Raji (cell line): ENCODE measurements around the gene OLIG1.

Experiments used
- POLR2A ChIP-seq: IDR thresholded peaks from 2 replicates; pipeline ENCODE4 v1.6.1; 2011; ENCODE audit warnings: low read depth, low read length, control low read depth; ENCODE audit not compliant: insufficient read depth

The OLIG1 gene

DNA sequence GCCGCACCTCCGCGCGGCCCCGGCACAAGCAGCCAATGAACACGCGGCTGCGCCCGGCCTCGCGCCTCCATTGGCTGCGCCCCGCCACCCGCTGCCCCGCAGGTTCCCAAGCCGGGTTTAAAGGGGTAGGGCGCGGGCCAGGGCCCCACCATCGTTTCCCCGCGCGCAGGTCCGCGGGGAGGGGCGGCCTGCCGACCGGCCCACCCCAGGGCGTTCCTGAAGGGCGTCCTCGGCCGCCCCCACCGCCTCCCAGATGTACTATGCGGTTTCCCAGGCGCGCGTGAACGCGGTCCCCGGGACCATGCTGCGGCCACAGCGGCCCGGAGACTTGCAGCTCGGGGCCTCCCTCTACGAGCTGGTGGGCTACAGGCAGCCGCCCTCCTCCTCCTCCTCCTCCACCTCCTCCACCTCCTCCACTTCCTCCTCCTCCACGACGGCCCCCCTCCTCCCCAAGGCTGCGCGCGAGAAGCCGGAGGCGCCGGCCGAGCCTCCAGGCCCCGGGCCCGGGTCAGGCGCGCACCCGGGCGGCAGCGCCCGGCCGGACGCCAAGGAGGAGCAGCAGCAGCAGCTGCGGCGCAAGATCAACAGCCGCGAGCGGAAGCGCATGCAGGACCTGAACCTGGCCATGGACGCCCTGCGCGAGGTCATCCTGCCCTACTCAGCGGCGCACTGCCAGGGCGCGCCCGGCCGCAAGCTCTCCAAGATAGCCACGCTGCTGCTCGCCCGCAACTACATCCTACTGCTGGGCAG lies at the start of gene OLIG1:
TSS of gene OLIG1 (plus strand) at position 148 of the 750 bp plus-strand sequence. CDS start at position 254, 106 bp downstream.
- TF ChIP-seq POLR2A: no peak

GRCh38 chr21:33020558-33021100 lies 49.3 kb upstream of the OLIG1 start:
- no peak for TF ChIP-seq POLR2A

GRCh38 chr21:33021150-33021549 lies 48.8 kb upstream of the OLIG1 start:
- TF ChIP-seq POLR2A: no peak

- TF ChIP-seq POLR2A: no peak
Observed at GRCh38 chr21:33021667-33022066, 48.3 kb upstream of the OLIG1 start.

DNA sequence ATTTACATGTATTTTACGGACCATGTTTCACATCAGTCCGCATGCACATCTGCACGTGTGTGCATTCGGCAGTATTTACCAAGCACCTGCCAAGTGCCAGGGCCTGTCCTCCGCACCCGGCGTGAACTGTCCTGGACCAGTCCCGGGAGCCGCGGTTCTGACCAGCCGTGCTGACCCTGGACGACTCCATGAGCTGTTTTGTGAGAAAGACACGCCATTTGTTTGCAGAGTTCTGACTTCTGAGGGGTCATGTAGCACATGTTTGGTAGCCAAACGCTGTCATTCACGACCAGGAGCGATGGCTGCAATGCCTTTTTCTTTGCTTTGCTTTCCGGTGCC lies 47.5 kb upstream of the OLIG1 start:
- TF ChIP-seq POLR2A: no peak

DNA sequence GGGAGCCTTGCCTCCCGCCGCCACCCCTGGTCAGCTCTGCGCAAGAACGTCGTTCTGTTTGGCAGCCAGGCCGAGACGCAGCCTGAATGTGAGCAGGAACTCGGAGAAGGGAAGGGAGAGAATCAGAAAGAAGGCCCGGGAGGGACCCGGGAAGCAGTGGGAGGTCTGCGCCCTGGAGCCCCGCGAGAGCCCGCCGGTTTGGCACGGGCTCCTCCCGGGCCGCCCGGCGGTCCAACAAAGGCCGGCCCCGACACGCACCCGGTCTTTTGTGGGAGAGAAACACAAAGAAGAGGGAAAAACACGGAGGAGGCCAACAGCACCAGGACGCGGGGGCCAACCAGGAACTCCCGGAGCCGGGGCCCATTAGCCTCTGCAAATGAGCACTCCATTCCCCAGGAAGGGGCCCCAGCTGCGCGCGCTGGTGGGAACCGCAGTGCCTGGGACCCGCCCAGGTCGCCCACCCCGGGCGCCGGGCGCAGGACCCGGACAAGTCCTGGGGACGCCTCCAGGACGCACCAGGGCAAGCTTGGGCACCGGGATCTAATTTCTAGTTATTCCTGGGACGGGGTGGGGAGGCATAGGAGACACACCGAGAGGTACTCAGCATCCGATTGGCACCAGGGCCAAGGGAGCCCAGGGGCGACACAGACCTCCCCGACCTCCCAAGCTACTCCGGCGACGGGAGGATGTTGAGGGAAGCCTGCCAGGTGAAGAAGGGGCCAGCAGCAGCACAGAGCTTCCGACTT lies 46.9 kb upstream of the OLIG1 start:
- TF ChIP-seq POLR2A: no peak

DNA sequence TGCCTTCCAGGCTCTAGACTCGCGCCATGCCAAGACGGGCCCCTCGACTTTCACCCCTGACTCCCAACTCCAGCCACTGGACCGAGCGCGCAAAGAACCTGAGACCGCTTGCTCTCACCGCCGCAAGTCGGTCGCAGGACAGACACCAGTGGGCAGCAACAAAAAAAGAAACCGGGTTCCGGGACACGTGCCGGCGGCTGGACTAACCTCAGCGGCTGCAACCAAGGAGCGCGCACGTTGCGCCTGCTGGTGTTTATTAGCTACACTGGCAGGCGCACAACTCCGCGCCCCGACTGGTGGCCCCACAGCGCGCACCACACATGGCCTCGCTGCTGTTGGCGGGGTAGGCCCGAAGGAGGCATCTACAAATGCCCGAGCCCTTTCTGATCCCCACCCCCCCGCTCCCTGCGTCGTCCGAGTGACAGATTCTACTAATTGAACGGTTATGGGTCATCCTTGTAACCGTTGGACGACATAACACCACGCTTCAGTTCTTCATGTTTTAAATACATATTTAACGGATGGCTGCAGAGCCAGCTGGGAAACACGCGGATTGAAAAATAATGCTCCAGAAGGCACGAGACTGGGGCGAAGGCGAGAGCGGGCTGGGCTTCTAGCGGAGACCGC lies 46.3 kb upstream of the OLIG1 start:
- TF ChIP-seq POLR2A: no peak

- no peak for TF ChIP-seq POLR2A
Observed at GRCh38 chr21:33024201-33025103, 45.5 kb upstream of the OLIG1 start.

DNA sequence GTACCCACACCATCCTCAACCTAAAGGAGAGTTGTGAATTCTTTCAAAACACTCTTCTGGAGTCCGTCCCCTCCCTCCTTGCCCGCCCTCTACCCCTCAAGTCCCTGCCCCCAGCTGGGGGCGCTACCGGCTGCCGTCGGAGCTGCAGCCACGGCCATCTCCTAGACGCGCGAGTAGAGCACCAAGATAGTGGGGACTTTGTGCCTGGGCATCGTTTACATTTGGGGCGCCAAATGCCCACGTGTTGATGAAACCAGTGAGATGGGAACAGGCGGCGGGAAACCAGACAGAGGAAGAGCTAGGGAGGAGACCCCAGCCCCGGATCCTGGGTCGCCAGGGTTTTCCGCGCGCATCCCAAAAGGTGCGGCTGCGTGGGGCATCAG lies 44.8 kb upstream of the OLIG1 start:
- TF ChIP-seq POLR2A: no peak

DNA sequence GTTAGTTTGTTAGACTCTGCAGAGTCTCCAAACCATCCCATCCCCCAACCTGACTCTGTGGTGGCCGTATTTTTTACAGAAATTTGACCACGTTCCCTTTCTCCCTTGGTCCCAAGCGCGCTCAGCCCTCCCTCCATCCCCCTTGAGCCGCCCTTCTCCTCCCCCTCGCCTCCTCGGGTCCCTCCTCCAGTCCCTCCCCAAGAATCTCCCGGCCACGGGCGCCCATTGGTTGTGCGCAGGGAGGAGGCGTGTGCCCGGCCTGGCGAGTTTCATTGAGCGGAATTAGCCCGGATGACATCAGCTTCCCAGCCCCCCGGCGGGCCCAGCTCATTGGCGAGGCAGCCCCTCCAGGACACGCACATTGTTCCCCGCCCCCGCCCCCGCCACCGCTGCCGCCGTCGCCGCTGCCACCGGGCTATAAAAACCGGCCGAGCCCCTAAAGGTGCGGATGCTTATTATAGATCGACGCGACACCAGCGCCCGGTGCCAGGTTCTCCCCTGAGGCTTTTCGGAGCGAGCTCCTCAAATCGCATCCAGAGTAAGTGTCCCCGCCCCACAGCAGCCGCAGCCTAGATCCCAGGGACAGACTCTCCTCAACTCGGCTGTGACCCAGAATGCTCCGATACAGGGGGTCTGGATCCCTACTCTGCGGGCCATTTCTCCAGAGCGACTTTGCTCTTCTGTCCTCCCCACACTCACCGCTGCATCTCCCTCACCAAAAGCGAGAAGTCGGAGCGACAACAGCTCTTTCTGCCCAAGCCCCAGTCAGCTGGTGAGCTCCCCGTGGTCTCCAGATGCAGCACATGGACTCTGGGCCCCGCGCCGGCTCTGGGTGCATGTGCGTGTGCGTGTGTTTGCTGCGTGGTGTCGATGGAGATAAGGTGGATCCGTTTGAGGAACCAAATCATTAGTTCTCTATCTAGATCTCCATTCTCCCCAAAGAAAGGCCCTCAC lies 44.2 kb upstream of the OLIG1 start, which contains the start of gene OLIG2:
TSS of gene OLIG2 (plus strand) at position 447 of the 954 bp plus-strand sequence. CDS start 928 bp downstream, outside the sequence.
- TF ChIP-seq POLR2A: no peak

DNA sequence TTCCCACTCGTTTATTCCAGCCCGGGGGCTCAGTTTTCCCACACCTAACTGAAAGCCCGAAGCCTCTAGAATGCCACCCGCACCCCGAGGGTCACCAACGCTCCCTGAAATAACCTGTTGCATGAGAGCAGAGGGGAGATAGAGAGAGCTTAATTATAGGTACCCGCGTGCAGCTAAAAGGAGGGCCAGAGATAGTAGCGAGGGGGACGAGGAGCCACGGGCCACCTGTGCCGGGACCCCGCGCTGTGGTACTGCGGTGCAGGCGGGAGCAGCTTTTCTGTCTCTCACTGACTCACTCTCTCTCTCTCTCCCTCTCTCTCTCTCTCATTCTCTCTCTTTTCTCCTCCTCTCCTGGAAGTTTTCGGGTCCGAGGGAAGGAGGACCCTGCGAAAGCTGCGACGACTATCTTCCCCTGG lies 43.5 kb upstream of the OLIG1 start:
- no peak for TF ChIP-seq POLR2A

GRCh38 chr21:33026878-33027400 lies 43.0 kb upstream of the OLIG1 start:
- no peak for TF ChIP-seq POLR2A
